K562 (cell line): ENCODE results near the gene GALNS. TPM values are rescaled to one million over a fixed set of nuclear protein-coding genes. Genes with fewer than 3 reads are reported as not detected.

Experiments used
- CREM ChIP-seq: IDR thresholded peaks from 2 replicates; pipeline ENCODE4 v1.6.1; 2014; ENCODE audit warnings: antibody characterized with exemption, low read depth
- EHMT2 ChIP-seq: fragments of 450-650 bp; IDR thresholded peaks from 2 replicates; pipeline ENCODE4 v1.6.1; 2018; ENCODE audit warnings: antibody characterized with exemption
- KLF1 ChIP-seq: fragments of 450-650 bp; IDR thresholded peaks from 2 replicates; pipeline ENCODE4 v1.6.1; 2016; ENCODE audit warnings: missing genetic modification characterization, missing compliant biosample characterization
- LARP7 ChIP-seq: fragments of 450-650 bp; IDR thresholded peaks from 2 replicates; pipeline ENCODE4 v1.6.1; 2016
- MAFG ChIP-seq: fragments of 450-650 bp; conservative IDR thresholded peaks from 2 replicates; pipeline ENCODE4 v1.6.1; 2016; ENCODE audit warnings: missing genetic modification characterization, missing compliant biosample characterization
- MYBL2 ChIP-seq, 2 experiments: fragments of 450-650 bp in 1 of 2; sonication (generic) in 1 of 2; formaldehyde crosslinking in 1 of 2; IDR thresholded peaks; 2 replicates each; pipeline versions ENCODE4 v1.6.1 to v1.8.1; 2017 to 2022; ENCODE audit warnings: borderline replicate concordance in 1 of 2, inconsistent platforms in 1 of 2, low read depth in 1 of 2, mild to moderate bottlenecking in 1 of 2, missing genetic modification reagents in 1 of 2, moderate library complexity in 1 of 2
- NCOR1 ChIP-seq: fragments of 450-650 bp; IDR thresholded peaks from 2 replicates; pipeline ENCODE4 v1.6.1; 2016; ENCODE audit warnings: mild to moderate bottlenecking, moderate library complexity
- NFIC ChIP-seq: fragments of 450-650 bp; IDR thresholded peaks from 2 replicates; pipeline ENCODE4 v1.6.1; 2017; ENCODE audit warnings: mild to moderate bottlenecking, inconsistent platforms
- POLR2AphosphoS2 ChIP-seq: IDR thresholded peaks from 2 replicates; pipeline ENCODE4 v1.6.1; 2012; ENCODE audit warnings: low read length, improper control_type of control experiment
- POLR2G ChIP-seq: fragments of 200-400 bp; formaldehyde crosslinking; IDR thresholded peaks from 2 replicates; pipeline ENCODE4 v1.6.1; 2017; ENCODE audit warnings: low read depth, mild to moderate bottlenecking, antibody characterized with exemption, low read length, moderate library complexity
- RBM22 ChIP-seq: fragments of 200-400 bp; formaldehyde crosslinking; IDR thresholded peaks from 2 replicates; pipeline ENCODE4 v1.6.1; 2018; ENCODE audit warnings: low read length, low read depth; ENCODE audit not compliant: poor library complexity, severe bottlenecking
- SAFB2 ChIP-seq: fragments of 200-400 bp; formaldehyde crosslinking; IDR thresholded peaks from 2 replicates; pipeline ENCODE4 v1.6.1; 2018; ENCODE audit warnings: borderline replicate concordance, low read length, low read depth, moderate library complexity; ENCODE audit not compliant: severe bottlenecking
- SRSF7 ChIP-seq: fragments of 200-400 bp; formaldehyde crosslinking; optimal IDR thresholded peaks from 2 replicates; pipeline ENCODE3; 2017; ENCODE audit warnings: mild to moderate bottlenecking, low read depth, low read length
- polyA plus RNA-seq, 8 experiments: library from polyadenylated mRNA; depleted of rRNA in 4 of 8; stranded (reverse) in 5 of 8; unstranded in 3 of 8; fragments of >200 nt; fragmentation: Nextera tagmentation in 2 of 8; fragmentation: Illumina TruSeq in 1 of 8; extraction: Ambion mirVana in 2 of 8; extraction: Trizol in 1 of 8; gene quantifications; 2 replicates each; pipeline versions ENCODE4 v1.2.1 to v1.2.3, GENCODE V29; 2011 to 2014; ENCODE audit warnings: inconsistent platforms in 1 of 8, missing spikeins in 1 of 8
- total RNA-seq, 7 experiments: library from RNA; depleted of rRNA in 6 of 7; stranded (reverse); fragments of >200 nt in 6 of 7; fragmentation: Illumina TruSeq in 2 of 7; extraction: Trizol in 2 of 7; gene quantifications; 2 replicates each; pipeline versions ENCODE4 v1.2.1 to v1.2.3, GENCODE V29; 2011 to 2021; ENCODE audit warnings: low replicate concordance in 1 of 7
- TF ChIP-seq, protein P1 (sequence below): sonication (generic); formaldehyde crosslinking; IDR thresholded peaks from 2 replicates; pipeline ENCODE4 v1.8.0; 2022; ENCODE audit warnings: missing genetic modification reagents, mild to moderate bottlenecking, moderate library complexity, borderline replicate concordance
- TF ChIP-seq, protein P2 (sequence below), 2 experiments: fragments of 450-650 bp; IDR thresholded peaks; 2 replicates each; pipeline ENCODE4 v1.6.1; 2016
- TF ChIP-seq, protein P3 (sequence below): fragments of 450-650 bp; formaldehyde crosslinking; IDR thresholded peaks from 2 replicates; pipeline ENCODE4 v1.4.0; 2022; ENCODE audit warnings: missing genetic modification characterization
- TF ChIP-seq, protein P4 (sequence below), 2 experiments: fragments of 450-650 bp; conservative IDR thresholded peaks; 2 replicates each; pipeline ENCODE4 v1.6.1; 2017; ENCODE audit warnings: mild to moderate bottlenecking in 2 of 2, moderate library complexity in 2 of 2
- TF ChIP-seq, protein P5 (sequence below): fragments of 200-800 bp; sonication (Bioruptor generic); IDR thresholded peaks from 2 replicates; pipeline ENCODE4 v1.6.1; 2017; ENCODE audit warnings: missing genetic modification characterization, missing compliant biosample characterization

The GALNS gene
- total and polyA plus RNA-seq, 9 of the 15 experiments (the other 6 are each of a cell fraction or from before 2014, with no cell fraction given) = 0.38 to 13.2 (median 4.3) TPM

DNA sequence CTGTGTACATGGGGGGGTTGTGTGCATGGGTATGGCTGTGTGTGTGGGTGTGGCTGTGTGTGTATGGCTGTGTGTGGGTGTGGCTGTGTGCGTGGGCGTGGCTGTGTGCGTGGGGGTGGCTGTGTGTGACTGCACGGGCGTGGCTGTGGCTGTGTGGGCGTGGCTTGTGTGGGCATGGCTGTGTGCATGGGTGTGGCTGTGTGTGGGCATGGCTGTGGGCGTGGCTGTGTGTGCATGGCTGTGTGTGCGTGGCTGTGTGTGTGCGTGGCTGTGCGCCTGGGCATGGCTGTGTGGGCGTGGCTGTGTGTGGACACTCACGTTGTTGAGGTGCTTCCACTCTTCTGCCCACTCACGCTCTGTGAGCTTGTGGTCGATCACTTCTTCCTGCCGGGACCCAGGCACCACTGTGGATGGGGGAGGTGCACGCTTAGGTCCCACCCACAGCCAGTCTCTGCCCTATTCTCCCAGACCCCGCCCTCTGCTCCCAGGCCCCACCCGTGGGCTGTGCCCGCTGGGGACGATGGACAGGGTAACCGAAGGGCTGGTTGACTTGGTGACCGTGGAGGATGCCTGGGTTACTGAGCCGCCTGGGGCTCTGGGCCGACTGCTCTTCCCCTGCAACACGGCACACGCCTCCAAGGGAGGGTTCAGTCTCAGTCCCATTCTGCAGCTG is 25.7 kb upstream of the GALNS start (continued):
- TF ChIP-seq, protein P1, sequence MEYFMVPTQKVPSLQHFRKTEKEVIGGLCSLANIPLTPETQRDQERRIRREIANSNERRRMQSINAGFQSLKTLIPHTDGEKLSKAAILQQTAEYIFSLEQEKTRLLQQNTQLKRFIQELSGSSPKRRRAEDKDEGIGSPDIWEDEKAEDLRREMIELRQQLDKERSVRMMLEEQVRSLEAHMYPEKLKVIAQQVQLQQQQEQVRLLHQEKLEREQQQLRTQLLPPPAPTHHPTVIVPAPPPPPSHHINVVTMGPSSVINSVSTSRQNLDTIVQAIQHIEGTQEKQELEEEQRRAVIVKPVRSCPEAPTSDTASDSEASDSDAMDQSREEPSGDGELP (CRISPR knock-in tag) = peak; percentile 58; the same call in 1 of the 2 replicates
- TF ChIP-seq NCOR1 = peak; percentile 45; the same call in 1 of the 2 replicates
- TF ChIP-seq, protein P2, sequence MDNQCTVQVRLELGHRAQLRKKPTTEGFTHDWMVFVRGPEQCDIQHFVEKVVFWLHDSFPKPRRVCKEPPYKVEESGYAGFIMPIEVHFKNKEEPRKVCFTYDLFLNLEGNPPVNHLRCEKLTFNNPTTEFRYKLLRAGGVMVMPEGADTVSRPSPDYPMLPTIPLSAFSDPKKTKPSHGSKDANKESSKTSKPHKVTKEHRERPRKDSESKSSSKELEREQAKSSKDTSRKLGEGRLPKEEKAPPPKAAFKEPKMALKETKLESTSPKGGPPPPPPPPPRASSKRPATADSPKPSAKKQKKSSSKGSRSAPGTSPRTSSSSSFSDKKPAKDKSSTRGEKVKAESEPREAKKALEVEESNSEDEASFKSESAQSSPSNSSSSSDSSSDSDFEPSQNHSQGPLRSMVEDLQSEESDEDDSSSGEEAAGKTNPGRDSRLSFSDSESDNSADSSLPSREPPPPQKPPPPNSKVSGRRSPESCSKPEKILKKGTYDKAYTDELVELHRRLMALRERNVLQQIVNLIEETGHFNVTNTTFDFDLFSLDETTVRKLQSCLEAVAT (IDR thresholded peaks at IDR 0.05) = peak; percentile 38 to 82; a peak in 1 of 4 replicates
- TF ChIP-seq KLF1 (tag) = peak; percentile 55; the same call in 1 of the 2 replicates
- peak; percentile 99 for TF ChIP-seq RBM22
- peak; percentile 76 for TF ChIP-seq POLR2G
- TF ChIP-seq MAFG (tag) = no peak
- TF ChIP-seq EHMT2 = 0 out of 2 replicates have a peak, but pooled peaks have one; percentile 23
- TF ChIP-seq POLR2AphosphoS2 = peak; percentile 83; the same call in 1 of the 2 replicates
- peak; percentile 61 for TF ChIP-seq CREM
- no peak for TF ChIP-seq MYBL2 (IDR thresholded peaks at IDR 0.05; ENCODE audit: low read depth)
- no peak for TF ChIP-seq MYBL2 (CRISPR knock-in tag; IDR thresholded peaks at IDR 0.05; ENCODE audit: borderline replicate concordance)
- TF ChIP-seq, protein P3, sequence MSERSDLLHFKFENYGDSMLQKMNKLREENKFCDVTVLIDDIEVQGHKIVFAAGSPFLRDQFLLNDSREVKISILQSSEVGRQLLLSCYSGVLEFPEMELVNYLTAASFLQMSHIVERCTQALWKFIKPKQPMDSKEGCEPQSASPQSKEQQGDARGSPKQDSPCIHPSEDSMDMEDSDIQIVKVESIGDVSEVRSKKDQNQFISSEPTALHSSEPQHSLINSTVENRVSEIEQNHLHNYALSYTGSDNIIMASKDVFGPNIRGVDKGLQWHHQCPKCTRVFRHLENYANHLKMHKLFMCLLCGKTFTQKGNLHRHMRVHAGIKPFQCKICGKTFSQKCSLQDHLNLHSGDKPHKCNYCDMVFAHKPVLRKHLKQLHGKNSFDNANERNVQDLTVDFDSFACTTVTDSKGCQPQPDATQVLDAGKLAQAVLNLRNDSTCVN = peak; percentile 57; the same call in 1 of the 2 replicates
- peak; percentile 32; the same call in 1 of the 2 replicates for TF ChIP-seq NFIC
- TF ChIP-seq, protein P4, sequence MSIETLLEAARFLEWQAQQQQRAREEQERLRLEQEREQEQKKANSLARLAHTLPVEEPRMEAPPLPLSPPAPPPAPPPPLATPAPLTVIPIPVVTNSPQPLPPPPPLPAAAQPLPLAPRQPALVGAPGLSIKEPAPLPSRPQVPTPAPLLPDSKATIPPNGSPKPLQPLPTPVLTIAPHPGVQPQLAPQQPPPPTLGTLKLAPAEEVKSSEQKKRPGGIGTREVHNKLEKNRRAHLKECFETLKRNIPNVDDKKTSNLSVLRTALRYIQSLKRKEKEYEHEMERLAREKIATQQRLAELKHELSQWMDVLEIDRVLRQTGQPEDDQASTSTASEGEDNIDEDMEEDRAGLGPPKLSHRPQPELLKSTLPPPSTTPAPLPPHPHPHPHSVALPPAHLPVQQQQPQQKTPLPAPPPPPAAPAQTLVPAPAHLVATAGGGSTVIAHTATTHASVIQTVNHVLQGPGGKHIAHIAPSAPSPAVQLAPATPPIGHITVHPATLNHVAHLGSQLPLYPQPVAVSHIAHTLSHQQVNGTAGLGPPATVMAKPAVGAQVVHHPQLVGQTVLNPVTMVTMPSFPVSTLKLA (conservative IDR thresholded peaks at IDR 0.05) = peak in 1 of 2 experiments; percentile 79; a peak in 3 of 4 replicates
- no peak for TF ChIP-seq SAFB2
- TF ChIP-seq LARP7 = 0 out of 2 replicates have a peak, but pooled peaks have one; percentile 64
- TF ChIP-seq SRSF7 = no peak
- TF ChIP-seq, protein P5, sequence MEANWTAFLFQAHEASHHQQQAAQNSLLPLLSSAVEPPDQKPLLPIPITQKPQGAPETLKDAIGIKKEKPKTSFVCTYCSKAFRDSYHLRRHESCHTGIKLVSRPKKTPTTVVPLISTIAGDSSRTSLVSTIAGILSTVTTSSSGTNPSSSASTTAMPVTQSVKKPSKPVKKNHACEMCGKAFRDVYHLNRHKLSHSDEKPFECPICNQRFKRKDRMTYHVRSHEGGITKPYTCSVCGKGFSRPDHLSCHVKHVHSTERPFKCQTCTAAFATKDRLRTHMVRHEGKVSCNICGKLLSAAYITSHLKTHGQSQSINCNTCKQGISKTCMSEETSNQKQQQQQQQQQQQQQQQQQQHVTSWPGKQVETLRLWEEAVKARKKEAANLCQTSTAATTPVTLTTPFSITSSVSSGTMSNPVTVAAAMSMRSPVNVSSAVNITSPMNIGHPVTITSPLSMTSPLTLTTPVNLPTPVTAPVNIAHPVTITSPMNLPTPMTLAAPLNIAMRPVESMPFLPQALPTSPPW (CRISPR knock-in tag) = 0 out of 2 replicates have a peak, but pooled peaks have one; percentile 25
